Measurements from ENCODE around the gene OOSP3.

GRCh38 chr11:59938718-59939117, 60.1 kb downstream of the OOSP3 start:
- no peak for TF ChIP-seq CTCF (IDR thresholded peaks at IDR 0.05; ENCODE audit: low read depth, low read length)
- no peak for TF ChIP-seq POLR2A (IDR thresholded peaks at IDR 0.05; ENCODE audit: extremely low read depth, insufficient read length)
- no peak for TF ChIP-seq MAX (IDR thresholded peaks at IDR 0.05; ENCODE audit: low read depth, low read length)
- no peak for TF ChIP-seq MYC (IDR thresholded peaks at IDR 0.05; ENCODE audit: low read depth, low read length)

Data from NB4 (cell line).